H9 (cell line): ENCODE measurements around the gene LARP4B. TPM values are rescaled to one million over a fixed set of nuclear protein-coding genes. Genes with fewer than 3 reads are reported as not detected.

Experiments used
- DNase-seq: peaks from one replicate; pipeline ENCODE4 v3.0.0-alpha.2; 2017
- H2AFZ ChIP-seq: one replicate; pipeline ENCODE4 v1.6.1; 2013; ENCODE audit warnings: mild to moderate bottlenecking, low read length, control low read depth, moderate library complexity
- H2AK5ac ChIP-seq: 2 replicates; pipeline ENCODE4 v1.6.1; 2013; ENCODE audit warnings: low read length, control low read depth, mixed read lengths; ENCODE audit not compliant: insufficient read length
- H2BK120ac ChIP-seq: one replicate; pipeline ENCODE4 v1.6.1; 2013; ENCODE audit warnings: low read depth, mild to moderate bottlenecking, low read length, control low read depth, inconsistent platforms; ENCODE audit not compliant: poor library complexity, severe bottlenecking
- H2BK12ac ChIP-seq: 2 replicates; pipeline ENCODE4 v1.6.1; 2013; ENCODE audit warnings: low read length, control low read depth, mixed read lengths, low read depth; ENCODE audit not compliant: insufficient read length
- H2BK15ac ChIP-seq: 2 replicates; pipeline ENCODE4 v1.6.1; 2013; ENCODE audit warnings: low read depth, low read length, control low read depth
- H2BK20ac ChIP-seq: one replicate; pipeline ENCODE4 v1.6.1; 2013; ENCODE audit warnings: low read depth, mild to moderate bottlenecking, low read length, control low read depth, inconsistent platforms; ENCODE audit not compliant: poor library complexity, severe bottlenecking
- H2BK5ac ChIP-seq: 2 replicates; pipeline ENCODE4 v1.6.1; 2013; ENCODE audit warnings: low read length, control low read depth, mixed read lengths; ENCODE audit not compliant: insufficient read length
- H3K14ac ChIP-seq: 2 replicates; pipeline ENCODE4 v1.6.1; 2013; ENCODE audit warnings: low read length, control low read depth; ENCODE audit not compliant: insufficient read depth
- H3K18ac ChIP-seq: 2 replicates; pipeline ENCODE4 v1.6.1; 2013; ENCODE audit warnings: low read depth, mild to moderate bottlenecking, mixed read lengths, low read length, control low read depth; ENCODE audit not compliant: insufficient read length
- H3K23ac ChIP-seq: 2 replicates; pipeline ENCODE4 v1.6.1; 2013; ENCODE audit warnings: low read length, control low read depth, mixed read lengths, low read depth; ENCODE audit not compliant: insufficient read length
- H3K23me2 ChIP-seq: 2 replicates; pipeline ENCODE4 v1.6.1; 2013; ENCODE audit warnings: low read depth, mild to moderate bottlenecking, mixed read lengths, low read length, control low read depth; ENCODE audit not compliant: insufficient read length, poor library complexity, severe bottlenecking
- H3K27ac ChIP-seq: 2 replicates; pipeline ENCODE4 v1.5.1; 2013; ENCODE audit warnings: low read length, control low read depth, mixed read lengths, low read depth; ENCODE audit not compliant: insufficient read length
- H3K27me3 ChIP-seq: 2 replicates; pipeline ENCODE4 v1.6.1; 2013; ENCODE audit warnings: low read length, control low read depth, inconsistent platforms; ENCODE audit not compliant: insufficient read depth
- H3K4ac ChIP-seq: 2 replicates; pipeline ENCODE4 v1.6.1; 2013; ENCODE audit warnings: low read depth, mild to moderate bottlenecking, control low read depth, inconsistent platforms, low read length, moderate library complexity
- H3K4me1 ChIP-seq: 2 replicates; pipeline ENCODE4 v1.6.1; 2013; ENCODE audit warnings: low read length, control low read depth, inconsistent platforms; ENCODE audit not compliant: insufficient read depth
- H3K4me2 ChIP-seq: 2 replicates; pipeline ENCODE4 v1.6.1; 2013; ENCODE audit warnings: low read length, control low read depth, mixed read lengths; ENCODE audit not compliant: insufficient read length, insufficient read depth
- H3K56ac ChIP-seq: 2 replicates; pipeline ENCODE4 v1.6.1; 2013; ENCODE audit warnings: low read depth, mild to moderate bottlenecking, mixed read lengths, low read length, control low read depth; ENCODE audit not compliant: insufficient read length
- H3K79me1 ChIP-seq: 2 replicates; pipeline ENCODE4 v1.6.1; 2013; ENCODE audit warnings: low read depth, mild to moderate bottlenecking, moderate library complexity, low read length, control low read depth, inconsistent platforms; ENCODE audit not compliant: insufficient read depth, poor library complexity, severe bottlenecking
- H3K79me2 ChIP-seq: 2 replicates; pipeline ENCODE4 v1.6.1; 2013; ENCODE audit warnings: low read length, control low read depth, inconsistent platforms; ENCODE audit not compliant: insufficient read depth
- H3K9ac ChIP-seq: 2 replicates; pipeline ENCODE4 v1.6.1; 2013; ENCODE audit warnings: low read length, control low read depth, mixed read lengths; ENCODE audit not compliant: insufficient read length; ENCODE audit errors: extremely low read depth
- H3K9me3 ChIP-seq: one replicate; pipeline ENCODE4 v1.6.1; 2013; ENCODE audit warnings: low read depth, low read length, inconsistent platforms; ENCODE audit not compliant: control insufficient read depth
- H3T11ph ChIP-seq: one replicate; pipeline ENCODE4 v1.6.1; 2013; ENCODE audit warnings: mild to moderate bottlenecking, low read length, control low read depth, inconsistent platforms
- H4K20me1 ChIP-seq: one replicate; pipeline ENCODE4 v1.6.1; 2013; ENCODE audit not compliant: control insufficient read depth, insufficient read length, insufficient read depth
- H4K5ac ChIP-seq: 2 replicates; pipeline ENCODE4 v1.6.1; 2013; ENCODE audit warnings: low read depth, mild to moderate bottlenecking, mixed read lengths, low read length, control low read depth; ENCODE audit not compliant: insufficient read length
- H4K8ac ChIP-seq: replicated peaks from 2 replicates; pipeline ENCODE4 v1.6.1; 2013; ENCODE audit warnings: low read length, control low read depth, mixed read lengths, low read depth; ENCODE audit not compliant: insufficient read length
- H4K91ac ChIP-seq: 2 replicates; pipeline ENCODE4 v1.6.1; 2013; ENCODE audit warnings: low read depth, mild to moderate bottlenecking, moderate library complexity, mixed read lengths, low read length, control low read depth; ENCODE audit not compliant: insufficient read length
- H3K27ac Mint-ChIP-seq, 3 experiments: 2 replicates in 2 of 3; 3 replicates in 1 of 3; pipeline ENCODE4 v1.8.0; 2020 to 2021; ENCODE audit warnings: mixed read lengths in 3 of 3, mild to moderate bottlenecking in 1 of 3, moderate library complexity in 1 of 3
- H3K27me3 Mint-ChIP-seq: 2 replicates; pipeline ENCODE4 v1.8.0; 2021; ENCODE audit warnings: low read depth, mild to moderate bottlenecking, moderate library complexity, mixed read lengths
- H3K36me3 Mint-ChIP-seq, 3 experiments: 2 replicates in 2 of 3; 3 replicates in 1 of 3; pipeline ENCODE4 v1.8.0; 2020 to 2021; ENCODE audit warnings: low read depth in 3 of 3, mixed read lengths in 3 of 3; ENCODE audit not compliant: insufficient read depth in 1 of 3
- H3K4me1 Mint-ChIP-seq, 2 experiments: 2 replicates each; pipeline ENCODE4 v1.8.0; 2020; ENCODE audit warnings: mixed read lengths in 2 of 2
- H3K4me3 Mint-ChIP-seq, 2 experiments: 2 replicates in 1 of 2; 3 replicates in 1 of 2; pipeline ENCODE4 v1.8.0; 2020 to 2021; ENCODE audit warnings: mild to moderate bottlenecking in 2 of 2, mixed read lengths in 2 of 2, moderate library complexity in 1 of 2
- H3K9me3 Mint-ChIP-seq, 2 experiments: 2 replicates in 1 of 2; 3 replicates in 1 of 2; pipeline ENCODE4 v1.8.0; 2020; ENCODE audit warnings: mild to moderate bottlenecking in 2 of 2, mixed read lengths in 2 of 2, moderate library complexity in 1 of 2
- WGBS: extraction: QIAGEN DNeasy Blood & Tissue Kit; methylation state at CpG from one replicate; pipeline ENCODE4 v1.1.7; 2013; ENCODE audit warnings: missing lambda C conversion rate, low lambda C conversion rate, mixed read lengths; ENCODE audit not compliant: insufficient read length; ENCODE audit errors: extremely low coverage; 5-methylcytosine and 5-hydroxymethylcytosine counted together
- total RNA-seq: library from RNA; stranded (reverse); gene quantifications from 2 replicates; pipeline ENCODE4 v1.2.1, GENCODE V29; 2021
- TF ChIP-seq, protein P1 (sequence below): fragments of 200-600 bp; sonication (generic); conservative IDR thresholded peaks from 3 replicates; pipeline ENCODE4 v1.8.0; 2021; ENCODE audit warnings: antibody characterized with exemption, mild to moderate bottlenecking

LARP4B gene
- total RNA-seq, 1 experiment from 2014 or later = 88.9 TPM

GRCh38 chr10:976316-976715 is 44.8 kb upstream of the LARP4B start:
- no peaks in the 10 kb centered on the region for H3K4me1 ChIP-seq
- Mint-ChIP-seq H3K9me3 (peaks cover 32 to 40% of the 10 kb centered on the region in 2 experiments), H3K4me3 (no peak overlapping the region), H3K36me3 (peaks cover 22 to 38% (median 28%) of the 10 kb centered on the region in 3 experiments), H3K4me1 (peaks cover 10 to 18% of the 10 kb centered on the region in 2 experiments), H3K27ac (no peak overlapping the region), H3K27me3 (peaks cover 2% of the 10 kb centered on the region)
- H3K9ac ChIP-seq = no peak overlapping the region
- H3K4ac ChIP-seq = no peak overlapping the region
- H3K27me3 ChIP-seq = no peaks in the 10 kb centered on the region
- DNase-seq = no peak
- no peak overlapping the region for H3K56ac ChIP-seq
- H2AFZ ChIP-seq = no peak overlapping the region
- no peaks in the 10 kb centered on the region for H4K20me1 ChIP-seq
- H3K14ac ChIP-seq = no peak overlapping the region
- no peak overlapping the region for H3K23ac ChIP-seq
- H3K23me2 ChIP-seq = no peaks in the 10 kb centered on the region
- H3K27ac ChIP-seq = no peak overlapping the region
- H4K8ac ChIP-seq = no peak overlapping the region
- no peak overlapping the region for H3T11ph ChIP-seq
- H3K18ac ChIP-seq = no peak overlapping the region
- H4K91ac ChIP-seq = no peak overlapping the region
- no peak overlapping the region for H2BK20ac ChIP-seq
- no peak overlapping the region for H2BK15ac ChIP-seq
- no peak overlapping the region for H3K4me2 ChIP-seq
- H3K79me2 ChIP-seq = no peaks in the 10 kb centered on the region
- no CpG with 5 or more reads among the region's 22 CpGs for WGBS
- H3K79me1 ChIP-seq = no peaks in the 10 kb centered on the region
- peaks cover 27% of the 10 kb centered on the region for H3K9me3 ChIP-seq
- H2BK5ac ChIP-seq = no peak overlapping the region
- H2AK5ac ChIP-seq = no peak overlapping the region
- no peak overlapping the region for H4K5ac ChIP-seq
- H2BK12ac ChIP-seq = no peak overlapping the region
- TF ChIP-seq, protein P1, sequence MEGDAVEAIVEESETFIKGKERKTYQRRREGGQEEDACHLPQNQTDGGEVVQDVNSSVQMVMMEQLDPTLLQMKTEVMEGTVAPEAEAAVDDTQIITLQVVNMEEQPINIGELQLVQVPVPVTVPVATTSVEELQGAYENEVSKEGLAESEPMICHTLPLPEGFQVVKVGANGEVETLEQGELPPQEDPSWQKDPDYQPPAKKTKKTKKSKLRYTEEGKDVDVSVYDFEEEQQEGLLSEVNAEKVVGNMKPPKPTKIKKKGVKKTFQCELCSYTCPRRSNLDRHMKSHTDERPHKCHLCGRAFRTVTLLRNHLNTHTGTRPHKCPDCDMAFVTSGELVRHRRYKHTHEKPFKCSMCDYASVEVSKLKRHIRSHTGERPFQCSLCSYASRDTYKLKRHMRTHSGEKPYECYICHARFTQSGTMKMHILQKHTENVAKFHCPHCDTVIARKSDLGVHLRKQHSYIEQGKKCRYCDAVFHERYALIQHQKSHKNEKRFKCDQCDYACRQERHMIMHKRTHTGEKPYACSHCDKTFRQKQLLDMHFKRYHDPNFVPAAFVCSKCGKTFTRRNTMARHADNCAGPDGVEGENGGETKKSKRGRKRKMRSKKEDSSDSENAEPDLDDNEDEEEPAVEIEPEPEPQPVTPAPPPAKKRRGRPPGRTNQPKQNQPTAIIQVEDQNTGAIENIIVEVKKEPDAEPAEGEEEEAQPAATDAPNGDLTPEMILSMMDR = no peak
- H2BK120ac ChIP-seq = no peak overlapping the region
